ENCODE results near the gene IL20RA.
"Not testable (repeated sequence)": the region's sequence is repeated elsewhere in the genome, so short reads cannot be mapped to it uniquely, and the experiment has no call there.

The IL20RA gene

DNA sequence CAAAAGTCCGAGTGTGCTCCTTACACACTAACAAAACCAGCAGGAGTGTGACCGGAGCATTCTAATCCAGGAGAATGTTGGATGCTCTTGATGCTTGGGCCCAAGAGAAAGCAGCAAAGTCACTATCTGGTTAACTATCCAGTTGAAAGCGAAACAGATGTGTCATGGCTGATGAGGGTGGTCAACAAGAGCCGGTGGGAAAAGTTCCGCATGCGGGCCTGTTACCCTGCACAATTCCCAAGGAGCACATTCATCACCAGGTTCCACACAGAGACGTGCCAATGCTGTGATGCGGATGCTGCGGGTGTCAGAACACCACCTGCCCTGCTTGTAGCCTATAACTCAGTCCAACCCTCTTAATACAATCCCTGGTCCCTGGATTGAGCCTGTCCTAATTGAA lies 38.7 kb downstream of the IL20RA start:
- DNase-seq (ENCODE audit: low read depth) = no peak

DNA sequence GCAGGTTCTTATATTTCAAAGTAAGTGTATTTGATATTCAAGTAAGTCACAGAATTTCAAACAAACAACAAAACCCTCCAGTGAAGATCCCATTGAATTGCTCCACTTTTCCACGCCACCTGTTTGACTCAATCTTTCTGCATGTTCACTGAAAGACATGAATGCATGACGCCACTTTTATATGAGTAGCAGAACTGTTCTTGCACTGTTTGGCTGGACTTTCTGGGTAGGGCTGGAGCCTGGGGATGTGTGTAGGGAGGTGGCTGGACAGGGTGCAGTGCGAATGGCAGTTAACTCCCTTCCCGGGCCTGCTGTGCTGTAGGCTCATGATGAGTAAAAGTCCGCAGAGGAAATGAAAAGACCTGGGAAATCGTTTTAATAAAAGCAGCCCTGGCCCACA lies 39.7 kb downstream of the IL20RA start:
- DNase-seq (ENCODE audit: low read depth) = no peak

DNA sequence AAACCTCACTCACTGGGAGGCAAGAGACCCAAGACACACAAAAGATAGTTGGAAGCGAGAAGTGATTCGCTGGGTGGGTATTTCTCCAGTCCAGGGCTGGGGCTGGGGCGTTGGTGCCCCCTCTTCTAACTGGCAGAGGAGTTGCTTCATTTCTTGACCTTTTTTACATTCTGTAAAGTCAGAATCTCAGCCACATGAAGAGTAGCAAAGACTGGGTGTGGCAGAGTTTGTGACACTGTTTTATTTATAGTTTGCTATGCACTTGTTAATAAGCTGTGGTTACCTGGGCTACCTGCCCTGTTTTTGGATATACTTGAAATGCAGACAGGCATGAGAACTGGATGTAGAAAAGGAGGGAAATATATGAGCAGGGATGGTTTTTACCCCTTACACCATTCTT lies 42.3 kb downstream of the IL20RA start:
- no peak for DNase-seq (ENCODE audit: low read depth)

DNA sequence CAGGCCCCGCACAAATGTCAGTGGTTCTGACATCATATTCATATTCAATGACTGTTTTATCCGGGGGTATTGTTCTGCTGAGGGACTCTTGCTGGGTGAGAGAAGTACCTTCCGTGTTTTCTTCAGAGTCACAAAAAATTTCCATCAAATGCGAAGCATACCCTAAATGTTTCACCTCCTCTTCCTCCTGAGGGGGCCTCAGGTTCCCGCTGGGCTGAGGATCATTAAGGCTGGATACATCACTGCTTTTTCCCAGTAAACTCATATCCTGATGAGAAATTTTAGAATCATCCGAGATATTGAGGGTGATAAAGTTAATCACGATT lies 42.8 kb downstream of the IL20RA start:
- no peak for DNase-seq (ENCODE audit: low read depth)

DNA sequence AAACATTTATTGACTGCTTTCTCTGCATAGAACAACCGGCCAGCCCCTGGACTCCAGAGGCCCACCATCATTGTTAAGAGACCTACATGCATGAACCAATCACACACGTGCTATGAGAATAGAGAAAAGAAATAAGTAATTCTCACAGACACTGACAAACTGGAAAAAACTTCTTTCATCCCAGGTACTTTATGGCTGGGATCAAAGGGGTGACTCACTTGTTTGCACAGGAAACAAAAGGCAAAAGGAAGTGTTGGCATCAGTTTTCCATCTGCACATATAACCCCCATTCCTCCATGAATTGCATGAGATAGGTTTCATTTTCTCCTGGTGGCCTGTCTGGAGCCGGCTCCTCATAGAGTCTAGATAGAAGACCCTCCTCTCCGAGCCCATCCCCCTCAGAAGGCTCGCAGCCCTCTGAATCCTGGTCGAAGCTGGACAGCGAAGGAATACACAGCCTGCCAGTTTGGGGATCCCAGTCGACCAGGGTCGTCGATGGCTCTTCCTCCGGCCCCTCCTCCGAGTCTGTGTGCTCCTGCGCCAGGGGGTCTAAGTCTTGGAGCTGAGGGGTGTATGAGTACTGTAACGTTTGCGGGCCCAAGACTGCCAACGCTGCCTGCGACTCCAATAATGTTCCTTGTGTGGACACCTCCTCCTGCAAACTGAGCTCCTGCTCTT lies 43.3 kb downstream of the IL20RA start:
- DNase-seq (ENCODE audit: low read depth) = peak; percentile 19

DNA sequence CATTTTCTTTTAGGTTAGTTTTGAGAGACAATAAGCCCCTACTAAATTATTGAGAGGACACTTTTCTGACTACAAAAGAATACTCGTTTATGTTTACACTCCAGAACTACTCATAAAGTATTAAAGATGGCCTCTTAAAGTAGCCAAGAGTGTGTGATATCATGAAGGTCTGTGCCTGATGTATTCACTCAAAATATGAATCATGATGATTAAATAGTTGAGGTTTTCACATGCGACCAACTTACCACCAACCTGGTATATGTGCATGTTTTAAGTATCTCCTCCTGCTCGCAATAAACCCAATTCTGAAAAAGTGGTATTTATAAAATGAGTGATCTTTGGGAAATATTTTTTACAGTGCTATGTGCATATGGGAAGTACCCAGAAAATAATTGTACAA lies 43.9 kb downstream of the IL20RA start:
- DNase-seq (ENCODE audit: low read depth) = peak; percentile 31

DNA sequence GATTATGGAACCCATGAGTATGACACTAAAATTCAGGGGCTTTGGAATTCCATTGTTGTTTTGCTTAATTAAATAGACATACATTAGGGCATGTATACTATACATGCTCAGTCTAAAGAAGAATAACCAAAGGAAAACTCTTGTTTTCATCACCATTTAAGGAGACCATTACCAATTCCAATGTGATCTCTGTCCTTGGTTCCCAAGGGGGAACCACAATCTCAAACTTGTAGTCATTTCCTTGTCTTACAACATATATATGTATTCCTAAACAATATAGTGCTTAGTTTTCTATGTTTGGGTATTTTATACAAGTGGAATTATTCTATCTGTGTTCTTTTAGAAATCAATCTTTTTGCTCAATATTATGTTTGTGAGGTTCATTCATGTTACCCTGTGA lies 49.2 kb downstream of the IL20RA start:
- DNase-seq (ENCODE audit: low read depth) = no peak

DNA sequence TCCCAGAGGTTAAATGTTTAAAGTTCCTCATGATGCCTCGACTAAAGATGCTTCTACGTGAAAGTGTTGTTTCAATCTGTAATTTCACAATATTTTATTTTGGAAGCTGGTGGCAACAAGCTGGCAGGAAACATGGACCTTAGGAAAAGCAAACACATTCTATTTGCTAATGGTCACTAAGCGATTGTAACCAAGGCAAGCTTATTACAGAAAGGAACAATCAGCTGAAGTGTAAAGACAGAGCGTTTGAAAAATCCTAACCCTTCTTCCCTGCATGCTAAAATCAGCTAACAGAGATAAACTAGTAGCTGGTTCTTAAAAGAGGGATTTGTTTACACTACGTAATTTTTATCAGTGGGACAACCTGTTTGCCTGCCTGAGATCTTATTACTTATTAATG lies 50.0 kb downstream of the IL20RA start:
- DNase-seq (ENCODE audit: low read depth) = no peak

DNA sequence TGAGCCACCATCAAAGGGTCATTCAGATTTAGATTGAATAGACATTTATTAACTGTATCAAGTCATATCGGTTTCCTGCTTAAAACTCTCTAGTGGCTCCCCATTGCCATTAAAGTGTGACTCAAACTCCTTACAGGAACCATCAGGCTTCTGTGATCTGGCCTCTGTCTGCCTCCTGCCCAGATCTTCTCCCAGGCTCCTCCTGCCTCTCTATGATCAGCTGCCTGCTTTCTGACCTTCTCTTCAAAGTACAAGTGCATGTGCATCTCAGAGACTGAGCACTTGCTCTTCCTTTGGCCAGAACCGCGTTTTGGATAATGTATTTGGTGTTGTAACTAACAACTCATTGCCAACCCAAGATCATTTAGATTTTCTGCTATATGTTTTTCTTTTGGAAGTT lies 52.7 kb downstream of the IL20RA start:
- no peak for DNase-seq (ENCODE audit: low read depth)

DNA sequence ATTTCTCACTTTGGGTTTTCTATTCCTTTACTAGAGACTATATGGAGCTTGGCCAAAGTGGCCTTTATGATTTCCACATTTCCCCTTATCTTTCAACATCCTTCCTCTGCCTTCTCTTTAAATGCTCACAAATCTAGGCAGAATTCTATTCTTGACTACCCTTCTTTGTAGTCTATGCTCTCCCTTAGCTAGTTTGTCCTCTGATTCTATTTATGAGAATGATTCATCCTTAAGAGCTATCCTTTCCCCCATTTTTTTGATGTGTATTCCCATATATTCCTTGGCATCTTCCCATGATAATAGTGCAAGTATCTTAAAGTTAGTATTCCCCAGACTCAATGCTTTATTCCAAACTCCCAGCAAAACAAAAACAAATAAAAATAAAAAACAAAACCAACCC lies 53.1 kb downstream of the IL20RA start:
- DNase-seq (ENCODE audit: low read depth) = no peak

DNA sequence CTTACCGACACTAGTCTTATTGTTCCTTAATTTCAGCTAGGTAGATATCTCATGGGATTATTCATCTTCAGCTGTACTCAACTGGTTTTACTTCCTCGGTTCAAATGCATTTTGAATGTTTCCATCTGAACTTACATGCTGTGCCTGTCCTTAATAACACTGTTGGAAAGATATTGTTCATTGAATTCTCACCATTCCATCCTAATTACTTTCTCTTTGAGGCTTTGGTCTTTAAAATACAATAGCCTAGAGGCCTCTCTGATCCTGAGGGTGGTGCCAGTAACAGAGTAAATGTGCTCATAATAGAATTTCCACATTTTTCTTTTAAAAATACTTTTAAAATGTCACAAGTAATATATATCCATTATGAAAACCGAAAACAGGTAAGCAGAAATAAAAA lies 54.0 kb downstream of the IL20RA start:
- no peak for DNase-seq (ENCODE audit: low read depth)

DNA sequence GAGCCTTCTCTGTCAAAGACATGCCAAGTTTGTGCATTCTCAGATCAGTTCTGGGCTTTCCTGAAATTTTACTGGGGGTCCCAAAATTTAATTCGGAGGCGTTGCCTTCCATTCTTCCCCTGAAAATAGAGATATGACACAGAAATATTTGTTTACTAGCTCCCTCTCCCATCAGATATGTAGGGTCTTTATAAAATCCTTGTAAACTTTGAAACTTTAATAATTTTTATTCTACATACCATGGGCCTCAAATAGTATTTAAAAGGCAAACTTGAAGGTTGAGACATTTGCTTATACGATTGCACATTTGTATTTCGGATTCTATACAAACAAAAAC lies 54.6 kb downstream of the IL20RA start:
- DNase-seq (ENCODE audit: low read depth) = no peak

DNA sequence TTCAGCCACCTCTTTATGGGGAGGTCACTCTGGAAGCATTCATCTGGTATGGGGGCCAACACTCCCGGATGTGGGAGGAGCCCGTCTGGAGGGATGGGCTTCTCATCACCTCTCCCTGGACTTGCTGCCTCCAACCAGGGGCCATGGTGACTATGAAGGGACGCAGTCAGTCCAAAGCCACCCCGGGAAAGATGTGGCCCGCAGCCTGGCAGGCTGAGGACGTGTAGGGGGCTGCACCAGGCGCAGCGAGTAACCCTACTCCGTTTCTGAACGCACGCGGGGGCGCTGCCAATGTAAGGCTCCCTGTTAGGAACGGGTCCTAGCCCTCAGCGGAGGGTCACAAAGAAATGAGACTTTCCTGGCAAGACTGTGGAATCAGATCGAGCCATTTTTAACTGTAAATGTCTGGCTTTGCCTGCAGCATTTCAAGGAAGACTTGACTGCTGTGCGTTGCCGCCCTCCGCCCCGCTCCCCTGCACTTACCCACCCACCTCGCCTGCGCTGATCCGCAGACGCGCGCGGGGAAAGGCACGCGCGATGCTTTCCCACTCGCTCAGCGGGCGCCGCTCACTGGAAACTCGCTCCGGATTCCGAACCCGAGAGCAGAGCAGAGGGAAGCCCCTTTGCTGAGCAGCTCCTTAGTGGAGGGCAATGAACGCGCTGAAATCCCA lies 55.1 kb downstream of the IL20RA start:
- DNase-seq (ENCODE audit: low read depth) = no peak

DNA sequence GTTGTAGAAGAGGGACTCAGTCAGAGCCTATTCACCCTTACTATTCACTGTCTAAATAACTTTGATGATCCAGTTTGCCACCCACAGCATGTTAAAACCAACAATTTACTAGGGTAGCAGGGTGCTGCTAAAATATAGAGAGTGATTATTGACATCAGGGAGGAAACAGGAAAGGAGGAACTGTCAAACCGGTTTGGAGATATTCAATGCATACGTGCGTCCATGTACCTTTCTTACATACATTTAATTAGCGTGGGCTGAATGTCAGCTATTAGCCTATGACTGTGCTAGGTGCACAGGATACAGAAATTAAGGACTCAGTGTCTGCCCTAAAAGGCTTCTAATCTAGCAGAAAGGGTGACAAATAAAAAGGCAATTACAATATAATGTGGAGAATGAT lies 57.2 kb downstream of the IL20RA start:
- DNase-seq (ENCODE audit: low read depth) = no peak

DNA sequence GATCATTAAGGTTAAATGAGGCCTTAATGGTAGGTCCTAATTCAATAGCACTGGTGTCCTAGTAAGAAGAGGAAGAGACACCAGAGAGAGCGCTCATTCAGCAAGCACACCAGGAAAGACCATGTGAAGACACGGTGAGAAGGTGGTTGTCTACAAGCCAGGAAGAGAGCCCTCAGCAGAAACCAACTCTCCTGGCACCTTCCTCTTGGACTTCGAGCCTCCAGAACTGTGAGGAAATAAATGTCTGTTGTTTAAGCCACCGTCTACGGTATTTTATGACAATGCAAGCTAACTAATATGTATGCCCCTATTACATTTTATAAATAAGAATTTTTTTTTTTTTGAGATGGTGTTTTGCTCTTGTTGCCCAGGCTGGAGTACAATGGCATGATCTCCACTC lies 59.3 kb downstream of the IL20RA start:
- DNase-seq (ENCODE audit: low read depth) = no peak

DNA sequence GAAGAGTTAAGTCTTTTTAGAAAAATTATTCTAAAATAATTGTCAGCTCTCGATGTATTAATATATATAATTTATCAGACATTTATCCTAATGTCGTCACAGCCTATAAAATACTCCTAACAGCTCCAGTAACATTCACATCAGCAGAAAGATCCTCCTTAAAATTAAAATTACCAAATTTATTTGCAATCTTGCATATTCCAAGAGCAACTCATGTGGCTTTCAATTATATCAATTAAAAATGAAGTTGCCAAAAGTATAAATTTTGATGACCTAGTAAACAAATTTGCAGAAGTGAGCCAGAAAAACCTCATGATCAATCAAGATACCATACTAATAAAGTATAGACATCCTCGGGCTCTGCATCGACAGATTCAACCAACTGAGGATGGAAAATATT lies 60.2 kb downstream of the IL20RA start:
- no peak for DNase-seq (ENCODE audit: low read depth)

DNA sequence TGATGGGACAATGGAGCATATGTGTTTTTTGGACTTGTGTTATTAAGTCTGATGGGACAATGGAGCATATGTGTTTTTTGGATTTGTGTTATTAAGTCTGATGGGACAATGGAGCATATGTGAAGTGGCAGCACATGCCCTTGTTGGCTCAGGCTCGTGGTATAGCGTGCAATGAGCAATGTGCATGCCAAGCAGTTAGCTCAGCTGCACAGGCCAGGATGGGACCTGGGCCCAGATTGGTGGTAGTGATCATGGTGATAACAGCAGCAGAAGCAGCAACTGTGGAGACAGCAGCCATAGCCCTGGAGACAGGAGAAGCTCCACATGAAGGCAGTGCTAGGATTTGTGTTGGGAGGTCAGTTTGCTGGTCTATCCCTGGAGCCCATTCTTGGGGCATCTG lies 61.1 kb downstream of the IL20RA start:
- DNase-seq (ENCODE audit: low read depth) = no peak

DNA sequence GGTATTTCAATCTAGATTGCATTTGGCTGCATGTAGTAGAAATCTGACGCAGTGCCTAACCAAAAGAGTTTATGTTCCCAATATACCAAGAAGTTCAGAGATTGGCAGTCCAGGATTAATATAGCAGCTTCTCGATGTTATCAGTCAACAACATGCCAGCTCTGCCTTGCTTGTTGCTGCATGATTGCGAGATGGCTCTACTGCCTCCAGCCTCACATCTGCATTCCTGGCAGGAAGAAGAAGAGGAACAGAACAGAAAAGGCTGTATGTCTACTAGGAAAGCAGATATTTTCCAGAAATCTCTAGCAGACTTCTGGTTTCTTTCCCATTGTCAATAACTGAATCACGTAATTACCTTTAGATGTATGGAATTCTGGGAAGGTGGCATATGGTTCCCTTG lies 61.8 kb downstream of the IL20RA start:
- DNase-seq (ENCODE audit: low read depth) = no peak

DNA sequence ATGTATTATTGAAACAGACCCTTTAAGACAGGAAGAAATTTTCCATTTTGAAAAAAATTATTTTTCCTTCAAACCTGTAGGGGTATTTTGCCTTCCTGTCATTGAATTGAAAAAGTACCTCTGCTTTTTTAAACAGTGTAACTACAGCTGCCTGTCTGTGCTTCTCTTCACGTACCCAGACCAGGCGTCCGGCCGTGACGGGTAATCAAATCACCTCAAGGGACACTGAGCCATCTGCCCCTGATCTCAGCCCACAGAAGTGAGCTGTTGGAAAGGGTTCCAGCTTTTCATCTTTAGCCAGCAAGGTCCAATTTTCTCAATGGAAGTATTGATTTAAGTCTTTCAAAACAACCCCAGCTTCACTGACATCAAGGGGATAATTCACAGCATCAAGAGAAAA lies 64.7 kb downstream of the IL20RA start:
- DNase-seq (ENCODE audit: low read depth) = no peak

DNA sequence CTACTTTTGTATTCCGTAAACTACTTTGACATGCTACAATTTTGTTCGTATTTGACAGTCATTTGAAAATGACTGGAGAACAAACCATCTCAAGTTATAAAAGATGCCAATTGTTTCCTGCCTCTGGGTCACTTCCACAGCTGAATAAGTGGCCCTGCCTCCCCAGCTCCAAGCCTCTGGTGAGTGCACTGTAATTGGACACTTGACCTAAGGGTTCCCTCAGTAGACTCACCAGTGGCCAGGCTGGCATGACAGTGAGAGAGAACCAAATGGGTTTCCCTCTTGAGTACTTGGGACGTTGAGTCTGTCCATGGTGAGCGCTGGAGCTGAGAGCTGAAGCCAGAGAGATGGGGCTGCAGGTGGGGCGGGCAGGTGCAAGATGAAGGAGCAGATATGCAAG lies 65.6 kb downstream of the IL20RA start:
- no peak for DNase-seq (ENCODE audit: low read depth)

DNA sequence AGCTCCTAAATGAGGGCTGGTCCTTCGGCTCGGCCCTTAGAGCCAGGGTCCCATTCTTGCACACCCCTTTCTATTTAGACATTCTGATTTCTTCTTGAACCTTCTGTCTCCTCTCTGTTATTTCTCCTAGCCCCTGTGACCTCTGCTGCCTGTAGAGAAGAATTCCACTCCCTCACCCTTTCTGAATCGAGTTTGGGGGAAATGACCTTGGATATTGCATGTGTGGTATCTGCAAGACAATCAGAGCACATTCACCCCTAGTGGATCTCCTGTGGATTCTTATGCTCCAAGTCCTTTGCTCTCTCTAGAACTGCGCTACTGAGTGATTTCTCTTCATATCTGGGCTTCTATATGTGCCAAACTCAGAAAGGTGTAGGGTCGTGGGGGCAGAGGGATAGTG lies 67.7 kb downstream of the IL20RA start:
- no peak for DNase-seq (ENCODE audit: low read depth)

DNA sequence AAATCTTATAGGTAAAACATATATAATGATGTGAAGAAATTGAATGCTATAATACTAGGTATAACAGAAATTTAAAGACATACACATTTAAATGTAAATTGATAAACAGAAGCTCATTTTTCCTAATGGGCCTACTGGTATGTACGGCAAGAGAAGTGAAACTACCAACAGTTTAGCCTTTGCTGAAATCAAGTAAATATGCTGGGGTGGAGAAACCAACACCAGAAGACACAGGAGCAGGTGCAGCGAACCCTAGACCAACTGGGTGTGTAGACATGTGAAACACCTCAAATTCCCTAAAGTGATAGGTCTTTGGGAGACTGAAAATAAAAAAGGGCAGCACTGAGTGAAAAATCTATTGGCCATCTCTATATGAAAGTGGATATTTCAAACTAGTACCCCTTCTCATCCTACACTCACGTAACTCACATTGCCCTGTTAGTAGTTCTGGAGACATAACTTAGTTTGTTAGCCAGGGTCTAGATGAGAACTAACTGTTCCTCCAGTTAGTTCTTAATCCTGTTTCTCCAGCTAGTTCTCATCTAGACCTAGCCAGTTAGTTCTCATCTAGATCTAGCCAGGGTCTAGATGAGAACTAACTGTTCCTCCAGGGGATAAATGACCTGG lies 69.6 kb downstream of the IL20RA start:
- DNase-seq (ENCODE audit: low read depth) = no peak

DNA sequence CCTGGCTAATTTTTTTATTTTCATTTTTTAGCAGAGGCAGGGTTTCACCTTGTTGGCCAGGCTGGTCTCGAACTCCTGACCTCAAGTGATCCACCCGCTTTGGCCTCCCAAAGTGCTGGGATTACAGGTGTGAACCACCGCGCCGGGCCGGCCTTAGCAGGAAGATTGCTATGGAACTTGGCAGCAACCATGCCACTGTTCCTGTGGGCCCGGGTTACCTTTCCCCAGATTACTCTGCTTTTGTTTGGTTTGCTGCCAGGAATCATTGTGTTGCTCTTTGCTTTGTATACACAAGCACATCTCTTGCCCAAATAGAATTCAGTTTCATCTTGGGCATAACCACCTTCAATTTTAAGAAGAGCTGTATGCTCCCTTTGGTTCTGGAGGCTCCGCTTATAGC lies 71.0 kb downstream of the IL20RA start:
- not testable (repeated sequence) for DNase-seq (ENCODE audit: low read depth)

DNA sequence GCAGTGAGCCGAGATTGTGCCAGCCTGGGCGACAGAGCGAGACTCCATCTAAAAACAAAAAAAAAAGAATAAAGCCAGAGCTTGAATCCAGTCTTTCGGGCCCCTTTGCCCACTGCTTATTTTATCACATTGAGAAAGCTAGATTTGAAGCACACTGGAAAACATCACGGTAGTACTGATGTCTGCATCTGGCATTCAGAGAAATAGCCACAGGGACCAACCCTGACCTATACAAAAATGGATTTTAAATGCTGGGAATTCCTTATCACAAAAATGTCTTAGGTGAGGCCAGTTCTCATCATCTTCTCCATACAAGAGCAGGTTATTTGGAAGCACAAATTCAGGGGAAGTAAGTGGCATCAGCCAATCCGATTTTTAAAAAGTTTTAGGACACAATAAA lies 73.2 kb downstream of the IL20RA start:
- no peak for DNase-seq (ENCODE audit: low read depth)
